Endometrial microvascular endothelial cells (primary cell): ENCODE results near the gene PRPH2. TPM values are rescaled to one million over a fixed set of nuclear protein-coding genes. Genes with fewer than 3 reads are reported as not detected.
"Not testable (repeated sequence)": the region's sequence is repeated elsewhere in the genome, so short reads cannot be mapped to it uniquely, and the experiment has no call there.

ENCODE experiments used
- in situ Hi-C: cut with HindIII; loops from 2 replicates; pipeline ENCODE4 v1.10.0; 2017; ENCODE audit warnings: low sequenced_read_pairs, low pct_unique_long_range_greater_than_20kb; ENCODE audit errors: inconsistent ontology term
- total RNA-seq: library from RNA; depleted of rRNA; stranded (reverse); fragments of >200 nt; gene quantifications from one replicate; pipeline ENCODE4 v1.2.3, GENCODE V29; 2015; ENCODE audit errors: inconsistent ontology term

Gene PRPH2
- total RNA-seq, 1 donor from 2014 or later: 1.4 TPM

DNA sequence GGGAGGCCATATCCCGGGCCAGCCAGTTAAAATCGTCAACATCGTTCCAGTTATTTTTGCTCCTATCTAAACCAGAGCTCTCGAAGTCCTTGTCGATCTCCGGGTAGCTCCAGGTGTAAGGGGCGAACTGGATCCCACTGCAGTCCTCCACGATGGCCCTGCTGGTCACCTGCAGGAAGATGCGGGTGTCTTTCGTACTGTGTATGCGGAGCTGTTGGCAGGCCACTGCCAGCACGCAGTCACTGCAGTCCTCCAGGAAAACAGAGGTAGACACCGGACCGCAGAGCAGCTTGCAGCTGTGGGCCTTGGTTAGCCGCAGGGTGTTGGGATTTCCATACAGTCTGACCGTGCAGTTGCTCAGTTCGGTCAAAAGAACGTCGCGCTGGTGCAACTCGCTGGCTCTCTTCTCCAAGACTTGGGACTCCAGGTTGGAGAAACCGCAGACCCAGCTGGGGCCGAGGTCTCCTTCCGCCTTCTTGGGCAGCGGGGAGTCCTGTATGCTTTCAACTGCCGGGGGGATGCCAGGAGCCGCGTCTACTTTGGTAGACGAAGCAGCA is 22.8 kb upstream of the PRPH2 start:
- in situ Hi-C loops: loop anchor here (5.0 kb wide), 1 partner anchor 37 kb away; the partner anchor contains the start of gene BICRAL

DNA sequence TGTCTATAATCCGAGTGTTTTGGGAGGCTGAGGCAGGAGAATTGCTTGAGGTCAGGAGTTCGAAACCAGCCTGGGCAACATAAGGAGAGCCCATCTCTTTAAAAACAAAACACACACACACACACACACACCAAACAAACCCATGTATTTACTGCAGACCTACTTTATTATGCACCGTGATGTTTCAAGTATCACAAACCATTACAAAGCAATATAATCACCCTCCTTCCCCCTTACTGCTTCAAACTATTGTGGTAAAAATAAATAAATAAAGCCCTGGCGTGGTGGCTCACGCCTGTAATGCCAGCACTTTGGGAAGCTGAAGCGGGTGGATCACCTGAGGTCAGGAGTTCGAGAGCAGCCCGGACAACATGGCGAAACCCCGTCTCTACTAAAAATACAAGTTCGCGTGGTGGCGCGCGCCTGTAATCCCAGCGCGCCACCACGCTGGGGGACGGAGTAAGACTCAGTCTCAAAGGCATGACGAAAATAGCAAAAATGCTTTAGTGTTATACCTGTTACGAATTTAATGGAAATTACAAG is 22.0 kb upstream of the PRPH2 start:
- in situ Hi-C loops: no loop called here

DNA sequence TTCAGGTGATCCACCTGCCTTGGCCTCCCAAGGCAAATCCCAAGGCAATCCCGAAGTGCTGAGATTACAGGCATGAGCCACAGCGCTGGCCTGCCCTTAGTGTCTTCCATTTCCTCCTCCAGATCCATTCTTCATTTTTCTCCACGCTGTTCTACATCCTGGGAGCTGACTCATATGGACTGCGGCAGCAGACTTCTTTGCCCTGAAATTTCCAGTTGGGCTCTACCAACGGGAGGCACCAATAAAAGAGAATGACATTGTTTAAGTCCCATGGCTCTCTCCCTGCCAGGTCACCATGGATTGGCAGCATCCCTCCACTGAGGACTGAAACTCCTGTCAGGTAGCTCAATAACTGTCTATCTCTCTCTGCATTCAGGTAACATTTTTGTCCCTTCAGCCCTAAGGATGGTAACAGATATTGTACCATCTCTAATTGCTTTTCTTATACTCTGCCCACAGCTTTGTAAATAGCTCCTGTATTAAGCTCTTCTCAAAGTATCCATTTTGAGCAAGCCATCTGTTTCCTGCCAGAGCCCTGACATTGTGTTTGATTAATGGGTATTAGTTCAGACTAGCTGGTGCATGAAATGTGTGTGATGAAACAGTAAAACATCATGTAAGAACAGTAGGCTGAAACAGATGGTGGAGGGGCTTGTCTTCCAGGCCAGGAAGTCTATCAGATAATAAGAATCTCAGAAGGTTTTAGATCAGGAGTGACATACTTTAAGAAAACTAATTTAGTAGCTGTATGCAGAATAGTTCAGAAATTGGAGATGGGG is 19.9 kb upstream of the PRPH2 start:
- in situ Hi-C loops: no loop called here

DNA sequence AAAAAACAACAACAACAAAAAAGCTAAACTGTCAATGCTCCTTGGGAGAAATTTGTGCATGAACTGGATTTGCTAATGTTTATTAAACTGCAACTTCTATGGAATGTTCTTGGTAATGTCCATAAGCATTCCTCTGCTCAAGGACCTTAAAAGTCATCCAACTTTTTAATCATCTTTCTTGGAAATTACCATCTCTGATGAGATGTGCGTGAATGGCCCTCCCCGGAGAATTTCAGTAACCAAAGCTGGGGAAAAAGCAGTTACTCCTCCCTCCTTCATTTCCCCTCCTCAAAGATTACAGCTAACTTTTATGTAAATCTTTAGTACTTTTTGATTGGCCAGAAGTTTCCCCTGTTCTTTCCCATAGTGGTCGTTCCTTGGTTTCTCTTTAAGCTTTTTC is 18.3 kb upstream of the PRPH2 start:
- in situ Hi-C loops: no loop called here

DNA sequence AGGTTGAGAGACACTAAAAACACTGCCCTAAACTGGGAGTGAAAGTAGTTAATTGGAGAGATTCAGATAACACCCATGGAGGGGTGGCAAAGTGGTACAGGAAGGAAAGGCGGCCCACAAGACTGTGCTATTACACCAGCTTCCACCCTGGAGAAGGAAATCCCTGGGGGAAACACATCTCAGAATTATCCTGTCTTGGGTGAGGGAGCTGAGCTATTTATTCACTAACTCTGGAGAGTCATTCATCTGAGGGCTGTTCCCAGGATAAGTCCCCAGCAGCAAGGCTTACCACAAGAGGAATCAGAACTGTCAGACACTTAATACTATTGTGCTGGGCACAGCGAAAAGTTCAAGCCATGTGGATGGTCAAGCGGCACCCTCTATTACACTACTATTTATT is 13.6 kb upstream of the PRPH2 start:
- in situ Hi-C loops: no loop called here

DNA sequence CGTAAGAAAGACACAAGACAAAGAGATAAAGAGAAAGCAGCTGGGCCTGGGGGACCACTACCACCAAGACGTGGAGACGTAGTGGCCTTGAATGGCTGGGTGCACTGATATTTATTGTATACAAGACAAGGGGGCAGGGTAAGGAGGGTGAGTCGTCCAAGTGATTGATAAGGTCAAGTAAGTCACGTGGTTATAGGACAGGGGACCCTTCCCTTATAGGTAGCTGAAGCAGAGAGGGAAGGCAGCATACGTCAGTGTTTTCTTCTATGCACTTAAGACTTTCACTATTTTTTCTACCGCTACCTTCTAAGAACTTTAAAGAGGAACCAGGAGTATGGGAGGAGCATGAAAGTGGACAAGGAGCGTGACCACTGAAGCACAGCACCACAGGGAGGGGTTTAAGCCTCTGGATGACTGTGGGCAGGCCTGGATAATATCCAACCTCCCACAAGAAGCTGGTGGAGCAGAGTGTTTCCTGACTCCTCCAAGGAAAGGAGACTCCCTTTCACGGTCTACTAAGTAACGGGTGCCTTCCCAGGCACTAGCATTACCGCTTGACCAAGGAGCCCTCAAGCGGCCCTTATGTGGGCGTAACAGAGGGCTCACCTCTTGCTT is 11.6 kb upstream of the PRPH2 start:
- in situ Hi-C loops: not testable (repeated sequence)

DNA sequence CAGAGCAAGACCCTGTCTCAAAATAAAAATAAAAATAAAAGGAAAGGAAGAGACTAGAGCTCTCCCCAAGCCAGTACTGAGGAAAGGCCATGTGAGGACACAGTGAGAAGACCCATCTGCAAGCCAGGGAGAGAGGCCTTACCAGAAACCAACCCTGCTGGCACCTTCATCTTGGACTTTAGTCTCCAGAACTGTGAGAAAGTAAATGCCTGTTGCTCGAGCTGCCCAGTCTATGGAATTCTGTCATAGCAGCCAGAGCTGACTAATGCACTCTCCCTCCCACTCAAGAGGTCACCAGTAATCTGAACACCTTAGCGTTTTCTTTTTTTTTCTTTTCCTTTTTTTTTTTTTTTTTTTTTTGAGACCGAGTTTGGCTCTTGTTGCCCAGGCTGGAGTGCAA is 7.3 kb upstream of the PRPH2 start:
- in situ Hi-C loops: no loop called here

DNA sequence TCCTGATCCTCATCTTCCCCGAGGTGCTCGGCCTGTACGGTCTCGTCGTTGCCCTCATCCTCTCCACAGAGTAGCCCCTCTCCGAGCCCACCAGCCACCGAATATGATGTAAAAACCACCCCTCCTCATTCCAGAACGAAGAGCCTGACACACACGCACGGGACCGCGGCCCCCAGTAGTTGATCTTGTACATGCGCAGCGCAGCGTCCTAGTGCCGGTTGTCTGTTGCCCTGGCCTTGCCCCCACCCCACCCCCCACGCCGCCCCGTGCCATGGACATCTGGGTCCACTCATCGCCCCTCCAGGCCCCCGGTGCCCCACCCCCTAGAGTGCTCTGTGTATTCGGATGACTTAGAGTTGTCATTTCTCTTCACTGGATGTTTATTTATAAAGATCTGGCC is 5.2 kb upstream of the PRPH2 start:
- in situ Hi-C loops: no loop called here

DNA sequence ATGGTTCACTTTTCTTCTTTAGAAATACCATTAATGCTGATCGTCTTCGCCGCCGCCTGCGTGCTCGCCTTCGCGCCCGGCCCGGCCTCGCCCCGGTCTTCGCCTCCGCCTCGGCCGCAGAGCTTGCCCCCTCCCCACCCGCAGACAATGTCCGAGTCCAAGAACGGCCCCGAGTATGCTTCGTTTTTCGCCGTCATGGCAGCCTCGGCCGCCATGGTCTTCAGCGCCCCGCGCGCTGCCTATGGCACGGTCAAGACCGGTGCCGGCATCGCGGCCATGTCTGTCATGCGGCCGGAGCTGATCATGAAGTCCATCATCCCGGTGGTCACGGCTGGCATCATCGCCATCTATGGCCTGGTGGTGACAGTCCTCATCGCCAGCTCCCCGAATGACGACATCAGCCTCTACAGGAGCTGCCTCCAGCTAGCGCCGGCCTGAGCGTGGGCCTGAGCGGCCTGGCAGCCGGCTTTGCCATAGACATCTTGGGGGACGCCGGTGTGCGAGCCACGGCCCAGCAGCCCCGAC is 4.8 kb upstream of the PRPH2 start:
- in situ Hi-C loops: no loop called here

DNA sequence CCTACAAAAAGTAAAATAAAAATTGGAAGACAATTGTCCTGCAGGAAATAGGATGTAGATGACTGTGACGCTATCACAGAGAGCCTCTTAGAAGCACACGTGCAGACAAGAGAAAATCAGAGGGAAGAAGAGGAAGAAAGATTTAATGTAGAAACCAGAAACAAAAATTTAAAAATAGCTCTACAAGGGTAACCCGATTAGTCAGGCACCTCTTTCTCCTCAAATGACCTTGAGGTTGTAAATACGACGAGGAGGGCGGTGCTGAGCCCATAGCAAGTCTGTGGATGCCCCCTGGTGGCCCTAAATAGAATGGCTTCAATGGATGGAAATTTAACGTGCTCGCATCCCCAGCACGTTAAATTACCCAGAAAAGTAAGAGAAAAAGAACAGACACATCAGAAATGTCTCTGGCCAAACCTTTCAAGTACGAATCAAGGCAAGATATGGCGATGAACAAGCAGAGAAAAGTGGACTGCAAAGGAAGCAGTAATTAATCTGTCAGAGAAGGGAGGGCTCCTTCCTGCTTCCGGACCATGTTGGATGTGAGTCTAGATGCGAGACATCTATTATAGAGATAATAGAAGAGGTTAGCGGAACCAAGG is 4.2 kb upstream of the PRPH2 start:
- in situ Hi-C loops: no loop called here

DNA sequence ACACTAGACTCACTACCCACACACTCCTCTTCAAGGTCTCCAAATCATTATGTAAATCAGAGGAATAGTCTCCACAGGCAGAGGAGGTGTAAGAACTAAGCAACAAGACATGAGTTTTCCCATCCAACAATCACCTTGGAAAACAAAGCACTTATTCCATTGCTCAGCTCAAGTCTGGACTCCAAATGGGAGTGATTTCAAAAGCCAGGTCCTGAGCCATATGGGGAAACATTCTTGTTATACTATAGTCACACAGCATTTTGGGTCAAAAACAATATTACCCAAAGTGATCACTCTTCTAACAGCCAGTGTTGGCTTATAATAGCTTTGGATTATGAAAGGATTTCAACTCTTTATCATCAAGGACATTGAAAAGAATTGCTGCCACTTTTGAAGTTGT is 3.6 kb upstream of the PRPH2 start:
- in situ Hi-C loops: no loop called here

DNA sequence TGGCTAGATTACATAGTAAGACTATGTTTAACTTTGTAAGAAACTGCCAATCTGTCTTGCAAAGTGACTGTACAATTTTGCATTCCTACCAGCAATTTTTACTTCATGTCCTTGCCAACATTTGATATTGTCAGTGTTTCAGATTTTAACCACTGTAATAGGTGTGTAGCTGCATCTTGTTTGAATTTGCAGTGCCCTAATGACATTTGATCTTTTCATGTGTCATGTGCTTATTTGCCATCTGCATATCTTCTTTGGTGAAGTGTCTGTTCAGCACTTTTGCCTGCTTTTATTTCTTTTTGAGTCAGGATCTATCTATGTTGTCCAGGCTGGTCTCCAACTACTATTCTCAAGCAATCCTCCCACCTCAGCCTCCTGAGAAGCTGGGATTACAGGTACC is 2.4 kb upstream of the PRPH2 start:
- in situ Hi-C loops: no loop called here

DNA sequence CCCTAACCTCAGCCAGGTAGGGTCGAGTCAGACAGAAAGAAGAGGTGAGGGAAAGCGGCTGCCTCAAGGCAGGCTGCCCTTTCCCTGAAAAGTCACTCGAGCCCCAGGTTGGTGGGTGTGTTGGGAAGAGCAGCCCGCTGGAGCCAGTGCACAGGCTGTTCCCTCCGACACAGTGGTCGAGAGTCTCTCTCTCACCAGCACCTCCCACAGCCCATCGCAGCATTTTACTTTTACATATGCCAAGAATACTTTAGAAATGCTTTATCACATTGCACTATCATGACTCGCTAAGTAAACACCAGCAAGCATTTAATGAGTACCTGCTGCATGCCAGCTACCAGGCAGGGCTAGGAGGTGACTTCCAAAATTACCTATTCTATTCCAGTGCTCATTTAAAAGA is 1.7 kb downstream of the PRPH2 start:
- in situ Hi-C loops: no loop called here

DNA sequence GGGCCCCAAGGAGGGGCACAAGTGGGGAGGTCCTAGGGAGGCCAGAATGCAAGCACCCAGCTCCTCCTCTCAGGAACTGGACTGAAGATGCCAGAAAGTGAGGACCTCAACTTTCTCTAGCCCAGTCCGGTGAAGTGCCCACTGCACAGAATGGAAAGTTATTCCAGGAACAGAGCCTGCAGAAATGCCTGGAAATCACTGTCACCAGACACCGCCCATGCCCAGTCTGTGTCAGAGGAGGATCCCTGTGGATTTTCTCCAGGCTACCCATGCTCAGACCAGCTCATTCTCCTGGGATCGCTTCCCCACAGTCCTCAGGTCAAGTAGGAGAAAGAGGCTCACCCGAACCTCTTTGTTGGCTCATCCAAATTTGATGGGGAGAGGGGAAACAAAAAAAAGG is 6.5 kb downstream of the PRPH2 start:
- in situ Hi-C loops: no loop called here

DNA sequence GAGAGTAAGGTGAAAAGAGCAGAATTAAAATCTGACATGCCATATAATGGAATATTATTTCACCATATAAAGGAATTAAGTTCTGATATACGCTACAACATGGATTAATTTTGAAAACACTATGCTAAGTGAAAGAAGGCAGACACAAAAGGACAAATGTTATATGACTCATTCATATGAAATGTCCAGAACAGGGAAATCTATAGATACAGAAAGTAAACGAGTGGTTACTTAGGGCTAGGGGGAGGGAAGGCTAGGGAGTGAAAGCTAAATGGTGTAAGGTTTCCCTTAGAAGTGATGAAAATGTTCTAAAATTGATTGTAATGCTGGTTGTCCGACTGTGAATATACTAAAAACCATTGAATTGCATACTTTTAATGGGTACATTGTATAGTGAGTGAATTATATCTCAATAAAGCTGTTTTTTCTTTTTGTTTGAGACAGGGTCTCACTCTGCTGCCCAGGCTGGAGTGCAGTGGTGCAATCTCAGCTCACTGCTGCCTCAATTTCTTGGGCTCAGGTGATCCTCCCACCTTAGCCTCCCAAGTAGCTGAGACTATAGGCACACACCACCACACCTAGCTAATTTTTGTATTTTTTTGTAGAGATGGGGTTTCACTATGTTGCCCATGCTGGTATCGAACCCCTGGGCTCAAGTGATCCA is 8.2 kb downstream of the PRPH2 start:
- in situ Hi-C loops: no loop called here

DNA sequence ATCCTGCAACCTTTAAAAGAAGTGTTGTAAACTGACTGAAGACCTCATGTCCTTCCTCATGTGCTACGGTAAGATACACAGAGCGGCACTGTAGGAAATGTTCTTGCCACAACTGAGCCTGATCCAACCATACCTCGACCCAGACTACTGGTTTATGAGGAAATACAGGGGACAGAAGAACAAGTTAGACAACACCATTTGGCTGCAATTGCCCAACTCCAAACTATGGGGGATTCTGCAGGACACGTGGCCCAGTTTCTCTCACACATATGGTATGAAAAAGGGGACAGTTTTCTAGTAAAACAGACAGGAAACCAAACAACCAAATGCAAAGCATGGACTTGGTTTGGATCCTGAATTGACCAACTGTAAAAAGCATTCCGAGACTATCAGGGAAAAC is 10.5 kb downstream of the PRPH2 start:
- in situ Hi-C loops: no loop called here

DNA sequence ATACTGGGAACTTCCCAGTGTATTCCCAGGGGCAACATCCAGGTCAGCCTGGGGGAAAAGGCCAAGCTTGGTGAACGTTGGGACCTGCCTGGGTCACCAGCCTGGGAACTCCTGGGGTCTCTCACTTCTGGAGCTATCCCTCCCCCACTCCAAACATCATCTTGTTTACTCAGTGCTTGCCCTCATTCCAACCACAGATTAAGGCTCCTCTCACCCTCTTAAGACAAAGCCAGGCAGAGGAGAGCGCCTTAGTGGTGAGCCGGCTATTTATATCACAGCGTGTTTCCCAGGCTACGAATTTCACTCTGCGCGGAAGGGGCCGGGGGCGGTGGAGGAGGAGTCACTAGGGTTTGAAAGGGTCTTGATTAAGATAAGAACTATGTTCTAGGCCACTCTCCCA is 12.1 kb downstream of the PRPH2 start:
- in situ Hi-C loops: no loop called here

DNA sequence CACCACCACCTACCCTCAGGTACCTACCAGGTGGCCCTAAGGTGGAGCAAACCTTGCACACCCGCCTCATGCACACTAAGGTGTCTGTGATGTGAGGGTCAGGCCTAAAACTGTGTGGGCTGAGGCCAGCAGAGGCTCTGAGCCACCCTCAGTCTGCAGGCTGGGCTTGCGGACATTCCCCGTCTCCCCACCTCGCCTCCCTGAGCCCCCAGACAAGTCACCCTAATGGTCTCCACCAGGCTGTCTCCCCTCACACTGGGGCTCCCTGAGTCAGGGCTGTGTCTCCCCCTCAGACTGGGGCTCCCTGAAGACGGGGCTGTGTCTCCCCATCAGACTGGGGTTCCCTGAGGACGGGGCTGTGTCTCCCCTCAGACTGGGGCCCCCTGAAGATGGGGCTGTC is 12.5 kb downstream of the PRPH2 start:
- in situ Hi-C loops: no loop called here

DNA sequence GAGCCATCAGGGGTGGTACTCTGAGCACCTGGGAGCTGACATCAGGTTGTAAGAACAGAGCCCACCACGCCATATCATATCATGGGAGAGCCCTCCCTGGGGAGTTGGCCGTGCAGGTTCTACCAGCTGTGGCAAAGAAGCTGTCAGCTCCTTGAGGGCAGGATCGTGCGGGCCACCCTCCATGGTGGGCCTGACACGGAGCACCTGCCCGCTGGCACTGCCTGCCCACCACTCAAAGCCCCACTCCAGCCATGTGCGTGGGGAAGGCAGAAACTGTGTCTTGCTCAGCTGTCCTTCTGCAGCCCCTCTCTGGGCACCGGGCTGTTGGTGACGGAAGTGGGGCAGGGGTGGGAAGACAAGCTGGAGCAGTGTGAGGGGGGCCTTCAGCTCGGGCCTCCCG is 14.3 kb downstream of the PRPH2 start:
- in situ Hi-C loops: no loop called here
